Amniotic stem cell (primary cell): Measurements from ENCODE around the gene CCDC85C.

Source experiments
- DNase-seq: peaks from one replicate; lab custom pipeline; 2025; lab: John Stamatoyannopoulos, UW

Gene CCDC85C

DNA sequence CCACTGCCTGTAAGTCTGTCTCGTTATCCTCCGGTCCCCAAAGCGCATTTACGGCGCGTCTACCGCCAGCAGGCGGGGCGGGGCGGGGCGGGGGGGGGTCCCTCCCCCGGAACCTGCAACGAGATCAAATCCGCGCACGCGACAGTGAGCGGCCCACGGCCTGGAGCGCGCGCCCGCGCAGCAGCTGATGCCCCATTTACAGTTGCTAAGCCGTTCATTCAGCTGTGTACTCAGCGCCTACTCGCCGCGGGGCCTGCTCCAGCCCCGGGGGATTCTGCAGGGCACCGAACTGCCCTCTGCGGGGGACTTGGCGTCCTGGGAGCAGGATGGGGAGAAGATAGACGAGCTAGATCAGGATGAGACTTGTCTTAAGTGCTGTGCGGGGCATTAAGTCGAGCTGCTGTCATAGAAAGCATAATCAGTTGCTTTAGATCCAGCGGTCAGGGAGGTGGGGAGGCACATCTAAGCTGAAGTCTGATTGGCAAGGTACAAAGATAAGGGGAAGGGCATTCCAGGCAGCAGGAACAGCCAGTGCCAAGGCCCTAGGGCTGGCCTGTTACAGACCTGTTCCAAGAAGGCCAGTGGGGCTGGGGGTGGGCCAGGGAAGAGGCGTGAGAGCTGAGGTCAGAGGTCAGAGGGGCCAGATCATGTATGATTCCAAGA is 1.4 kb upstream of the CCDC85C start:
- peak; percentile 15 for DNase-seq

DNA sequence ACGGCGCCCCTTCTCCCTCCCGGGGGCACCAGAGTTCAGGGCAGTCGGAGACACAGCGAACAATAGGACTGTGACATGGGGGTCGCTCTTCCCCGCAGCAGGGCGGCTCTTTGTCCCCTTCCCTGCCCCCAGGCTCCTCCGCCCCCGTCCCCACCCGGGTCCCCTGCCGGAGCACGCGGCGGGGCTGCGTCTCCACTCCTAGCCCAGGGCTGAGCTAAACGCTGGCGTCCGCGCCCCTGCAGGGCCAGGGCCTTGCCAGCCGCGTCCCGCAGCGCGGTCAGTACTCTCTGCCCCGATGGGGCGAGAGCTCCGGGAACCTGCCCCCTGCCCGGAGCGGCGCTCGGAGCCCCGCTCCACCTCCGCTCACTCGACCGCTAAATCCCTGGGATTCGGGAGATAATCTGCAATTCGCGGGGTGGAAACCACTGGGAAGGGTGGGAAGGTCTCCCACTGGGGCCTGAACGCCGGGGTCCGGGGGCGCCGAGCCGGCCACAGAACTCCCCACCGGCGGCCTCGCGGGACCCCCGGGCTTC is 825 bp upstream of the CCDC85C start:
- DNase-seq, result no peak

- peak; percentile 77 for DNase-seq
Measured at GRCh38 chr14:99604278-99604765, 315 bp upstream of the CCDC85C start.

- no peak for DNase-seq
Measured at GRCh38 chr14:99602788-99603415, 1.1 kb downstream of the CCDC85C start.

- no peak for DNase-seq
Measured at GRCh38 chr14:99602054-99602787, 1.8 kb downstream of the CCDC85C start.

GRCh38 chr14:99601361-99601831 is 2.6 kb downstream of the CCDC85C start:
- no peak for DNase-seq

DNA sequence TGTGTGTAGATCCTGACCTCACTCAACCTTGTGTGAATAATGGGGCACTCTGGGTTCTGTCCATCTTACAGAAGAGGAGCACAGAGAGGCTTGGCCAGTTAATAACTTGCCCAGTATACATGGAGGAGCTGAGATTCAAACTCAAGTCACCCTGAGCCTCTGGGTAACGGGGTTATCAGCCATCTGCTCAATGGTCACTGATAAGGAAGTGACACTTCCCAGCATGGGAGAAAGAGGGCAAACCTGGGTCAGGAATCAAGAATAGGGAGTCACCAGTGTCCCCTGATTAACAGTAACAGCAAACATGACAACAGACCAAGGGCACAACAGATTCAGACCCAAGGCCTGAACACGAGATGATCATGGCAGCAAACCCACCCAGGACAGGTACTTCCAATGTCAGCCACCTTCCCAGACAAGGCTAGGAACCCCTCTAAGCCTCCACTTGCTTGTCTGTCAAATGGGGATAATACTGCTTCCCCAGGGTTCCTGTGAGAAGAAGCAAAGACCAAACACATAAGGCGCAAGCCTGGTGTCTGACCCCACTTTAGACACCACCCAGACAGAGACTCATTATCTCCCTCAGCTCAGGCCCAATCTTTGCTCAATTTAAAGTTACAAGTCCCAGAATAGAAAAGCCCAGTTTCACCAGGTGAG is 3.6 kb downstream of the CCDC85C start:
- no peak for DNase-seq

DNA sequence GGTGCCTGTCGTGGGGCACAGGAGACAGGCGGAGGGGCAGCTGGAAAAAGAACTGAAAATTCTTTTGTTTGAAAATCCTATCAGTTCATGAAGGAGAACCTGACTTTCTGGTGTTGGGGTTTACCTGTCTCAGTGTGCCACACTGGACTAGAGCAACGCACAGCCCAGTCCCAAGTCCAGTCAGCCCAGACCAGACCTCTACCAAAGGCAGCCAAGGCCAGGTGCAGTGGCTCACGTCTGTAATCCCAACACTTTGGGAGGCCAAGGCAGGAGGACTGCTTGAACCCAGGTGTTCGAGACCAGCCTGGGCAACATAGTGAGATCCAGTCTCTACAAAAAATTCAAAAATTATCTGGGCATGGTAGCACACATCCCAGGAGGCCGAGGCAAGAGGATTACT is 4.6 kb downstream of the CCDC85C start:
- DNase-seq, result no peak

DNA sequence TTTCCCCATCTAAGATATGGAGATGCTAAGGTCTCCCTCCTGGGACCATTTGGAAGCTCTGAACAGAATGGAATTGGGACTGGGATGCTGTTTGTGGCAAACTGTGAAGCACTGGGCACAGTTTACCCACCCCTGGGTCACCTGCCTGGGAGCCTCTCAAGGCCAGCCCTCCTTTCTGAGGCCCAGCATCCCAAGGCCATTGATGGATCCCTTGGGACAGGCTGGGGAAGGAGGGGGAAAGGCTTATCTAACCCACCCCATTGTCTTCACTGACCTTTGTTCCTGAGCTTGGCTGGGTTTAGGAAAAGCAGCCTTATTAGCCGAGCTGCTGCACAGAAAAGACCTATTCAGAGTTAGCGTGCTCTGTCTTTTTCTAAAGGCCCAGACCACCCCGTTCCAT is 5.2 kb downstream of the CCDC85C start:
- no peak for DNase-seq

- DNase-seq, result no peak
Measured at GRCh38 chr14:99597911-99598600, 6.0 kb downstream of the CCDC85C start.

DNA sequence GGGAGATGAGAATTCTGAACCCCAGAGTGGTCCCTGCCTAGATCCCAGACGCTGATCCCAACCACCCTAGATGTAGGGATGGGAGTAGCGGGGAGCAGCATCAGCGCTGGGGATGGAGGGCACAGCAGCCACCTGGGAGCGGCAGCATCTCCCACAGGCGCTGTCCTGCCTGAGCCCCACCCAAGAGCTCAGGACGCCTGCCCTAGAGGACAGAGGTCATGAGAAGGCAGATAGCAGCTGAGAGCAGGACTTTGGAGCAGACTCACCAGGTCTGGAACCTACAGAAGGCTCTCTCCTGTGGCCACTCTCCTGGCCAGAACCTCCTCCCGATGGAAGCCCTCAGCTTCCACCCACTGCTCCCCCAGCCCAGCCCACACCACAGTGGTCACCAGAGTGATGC is 7.2 kb downstream of the CCDC85C start:
- DNase-seq, result no peak

DNA sequence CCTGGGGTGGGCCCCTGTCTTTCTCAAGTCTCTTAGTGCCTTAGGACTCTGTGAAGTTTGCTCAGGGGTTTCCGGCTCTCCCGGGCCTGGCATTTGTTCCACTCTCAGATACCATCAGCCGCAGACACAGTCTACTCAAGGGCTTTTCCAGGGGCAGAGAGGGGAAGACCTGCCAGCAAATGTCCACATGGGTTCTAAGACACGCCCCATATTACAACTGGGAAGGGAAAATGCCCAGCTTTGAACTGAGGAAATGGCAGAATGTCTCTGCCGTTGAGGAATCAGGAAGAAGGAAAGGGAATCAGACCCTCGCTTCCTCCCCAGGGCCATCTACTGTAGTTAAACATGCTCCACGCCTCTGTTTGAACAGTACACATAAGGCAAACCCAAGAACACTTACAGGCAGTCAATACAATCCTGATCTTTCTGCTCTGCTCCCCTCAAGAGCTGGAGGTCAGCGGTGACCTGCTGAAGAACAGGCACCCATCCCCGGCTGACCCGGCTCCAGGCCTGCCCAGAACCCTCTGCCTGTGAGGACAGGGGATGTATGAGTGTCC is 7.9 kb downstream of the CCDC85C start:
- no peak for DNase-seq

DNA sequence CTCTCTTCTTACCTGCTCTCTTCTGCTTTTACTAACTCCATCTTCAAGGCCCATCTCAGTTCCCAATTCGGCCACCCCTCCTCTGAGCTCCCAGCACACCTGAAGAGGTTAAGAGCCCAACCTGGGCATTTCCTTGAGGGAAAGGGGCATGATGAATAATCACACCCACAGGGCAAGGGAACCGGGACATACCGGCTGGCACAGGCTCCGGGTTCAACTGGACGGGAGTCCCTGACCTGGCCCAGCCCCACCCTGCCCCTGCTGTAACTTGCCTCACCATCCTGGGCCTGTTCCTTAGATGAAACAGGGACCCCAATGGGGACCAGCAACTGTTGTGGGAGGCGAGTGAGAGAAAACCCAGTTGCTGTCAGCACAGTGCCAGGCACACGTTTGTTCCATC is 8.5 kb downstream of the CCDC85C start:
- no peak for DNase-seq

DNA sequence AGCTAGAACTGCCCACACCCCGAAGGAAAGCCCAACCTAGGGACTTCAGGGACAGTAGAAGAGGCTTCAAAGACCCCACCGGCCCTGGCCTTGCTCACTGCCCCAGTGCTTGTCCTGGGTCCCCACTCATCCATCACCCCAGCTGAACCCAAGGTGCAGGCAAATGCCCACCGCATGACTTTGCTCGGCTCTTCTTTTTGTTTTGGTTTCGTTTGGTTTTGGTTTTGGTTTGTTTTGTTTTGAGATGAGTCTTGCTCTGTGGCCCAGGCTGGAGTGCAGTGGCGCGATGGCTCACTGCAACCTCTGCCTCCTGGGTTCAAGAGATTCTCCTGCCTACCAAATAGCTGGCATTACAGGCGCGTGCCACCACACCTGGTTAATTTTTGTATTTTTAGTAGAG is 9.0 kb downstream of the CCDC85C start:
- DNase-seq, result no peak

DNA sequence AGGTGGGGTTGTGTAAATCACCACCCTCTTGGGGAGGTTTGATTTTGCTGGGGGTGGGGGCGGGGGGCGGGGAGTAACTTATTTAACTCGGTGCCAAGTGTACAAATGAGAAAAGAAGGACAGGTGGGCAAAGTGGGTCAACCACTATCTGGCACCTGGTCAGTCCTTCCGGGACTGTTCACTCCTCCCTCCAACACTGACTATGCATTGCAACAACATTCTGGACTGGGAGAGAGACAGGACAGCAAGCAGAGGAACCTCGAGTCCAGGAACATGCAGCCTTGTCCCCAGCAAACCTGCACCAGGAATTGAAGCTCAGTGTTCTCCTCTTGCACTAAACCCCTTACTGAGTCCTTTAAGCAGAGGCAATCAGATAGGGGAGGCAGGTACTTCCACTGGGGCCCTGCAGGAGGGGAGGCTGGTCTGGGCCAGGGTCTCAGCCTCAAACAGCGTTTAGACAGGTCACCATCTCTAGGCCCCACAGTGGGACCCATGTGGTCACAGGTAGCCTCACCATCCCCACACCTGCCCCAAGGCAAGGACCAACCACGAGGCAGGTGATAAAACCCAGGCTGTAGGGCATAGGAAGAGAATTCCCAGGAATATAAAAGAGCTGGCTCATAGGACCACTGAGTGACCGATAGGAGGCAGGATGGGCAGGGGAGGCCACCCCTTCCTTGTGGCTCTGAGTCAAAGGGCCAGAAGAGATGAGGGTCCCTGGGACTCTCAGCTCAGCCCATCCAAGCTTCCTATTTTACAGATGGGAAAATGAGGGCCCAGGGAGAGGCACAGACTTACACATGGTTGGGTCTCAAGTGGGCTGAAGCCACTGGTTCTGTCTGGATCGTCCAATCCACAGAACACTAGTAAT is 9.8 kb downstream of the CCDC85C start:
- no peak for DNase-seq

GRCh38 chr14:99592933-99593753 is 10.9 kb downstream of the CCDC85C start:
- DNase-seq, result no peak

DNA sequence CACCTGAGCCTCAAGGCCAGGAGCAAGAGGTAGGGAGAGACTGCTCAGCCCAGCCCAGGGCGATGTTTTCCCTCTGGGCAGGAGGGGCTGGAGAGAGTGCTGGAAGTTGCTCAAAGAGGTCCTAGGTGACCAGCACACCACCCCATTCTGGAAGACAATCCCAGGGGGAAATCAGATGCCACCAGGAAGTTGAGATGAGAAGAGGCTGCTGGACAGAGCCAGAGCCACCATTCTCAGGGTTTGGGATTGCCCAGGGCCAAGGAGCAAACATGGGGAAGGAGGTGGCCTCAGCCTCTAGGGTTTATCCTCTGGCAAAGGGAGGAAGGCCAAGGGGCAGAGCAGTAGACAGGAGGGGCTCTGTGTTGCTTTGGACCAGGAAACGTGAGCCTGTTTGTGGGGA is 11.6 kb downstream of the CCDC85C start:
- no peak for DNase-seq

- DNase-seq, result peak; percentile 21
Measured at GRCh38 chr14:99590746-99591555, 13.1 kb downstream of the CCDC85C start.
